ENCODE data around the gene TOM1L2. TPM values are rescaled to one million over a fixed set of nuclear protein-coding genes. Genes with fewer than 3 reads are reported as not detected.
A peak's percentile ranks its signal among the peaks of the same experiment; 100 is the strongest.

TOM1L2 gene
- total RNA-seq, 6 experiments from 2014 or later, result 92.1 to 144 (median 101) TPM

DNA sequence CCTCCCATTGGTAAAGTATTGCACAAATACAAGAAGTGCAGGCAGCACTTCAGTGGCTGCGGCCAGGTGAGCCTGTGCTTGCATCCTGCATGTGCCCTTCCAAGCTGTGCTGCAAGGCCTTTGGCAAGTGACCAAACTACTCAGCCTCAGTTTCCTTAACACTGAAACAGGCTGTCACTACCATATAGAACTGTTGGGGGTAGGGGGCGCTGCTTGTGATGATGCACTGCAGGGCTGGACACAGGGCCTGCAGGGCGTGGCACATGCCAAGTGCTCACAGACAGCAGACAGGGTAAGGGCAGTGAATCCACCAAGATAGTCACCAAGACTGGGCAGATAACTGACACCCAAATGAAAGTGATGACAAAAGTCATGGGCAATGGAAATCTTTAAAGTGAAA is 69.8 kb downstream of the TOM1L2 start:
- Mint-ChIP-seq H3K4me3 (no peak overlapping the region), H3K9me3 (no peaks in the 10 kb centered on the region), H3K27ac (peak overlapping the region; percentile 43; the same call in 1 of the 2 replicates), H3K4me1 (ENCODE audit: low read depth) (peaks cover 61% of the 10 kb centered on the region), H3K27me3 (ENCODE audit: insufficient read depth) (peaks cover 2% of the 10 kb centered on the region; the same call in 1 of the 2 replicates), H3K36me3 (ENCODE audit: low read depth) (peaks cover 31% of the 10 kb centered on the region)
- TF ChIP-seq, protein P1, sequence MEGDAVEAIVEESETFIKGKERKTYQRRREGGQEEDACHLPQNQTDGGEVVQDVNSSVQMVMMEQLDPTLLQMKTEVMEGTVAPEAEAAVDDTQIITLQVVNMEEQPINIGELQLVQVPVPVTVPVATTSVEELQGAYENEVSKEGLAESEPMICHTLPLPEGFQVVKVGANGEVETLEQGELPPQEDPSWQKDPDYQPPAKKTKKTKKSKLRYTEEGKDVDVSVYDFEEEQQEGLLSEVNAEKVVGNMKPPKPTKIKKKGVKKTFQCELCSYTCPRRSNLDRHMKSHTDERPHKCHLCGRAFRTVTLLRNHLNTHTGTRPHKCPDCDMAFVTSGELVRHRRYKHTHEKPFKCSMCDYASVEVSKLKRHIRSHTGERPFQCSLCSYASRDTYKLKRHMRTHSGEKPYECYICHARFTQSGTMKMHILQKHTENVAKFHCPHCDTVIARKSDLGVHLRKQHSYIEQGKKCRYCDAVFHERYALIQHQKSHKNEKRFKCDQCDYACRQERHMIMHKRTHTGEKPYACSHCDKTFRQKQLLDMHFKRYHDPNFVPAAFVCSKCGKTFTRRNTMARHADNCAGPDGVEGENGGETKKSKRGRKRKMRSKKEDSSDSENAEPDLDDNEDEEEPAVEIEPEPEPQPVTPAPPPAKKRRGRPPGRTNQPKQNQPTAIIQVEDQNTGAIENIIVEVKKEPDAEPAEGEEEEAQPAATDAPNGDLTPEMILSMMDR (IDR thresholded peaks at IDR 0.05), result peak; percentile 45
- DNase-seq, result no peak

- Mint-ChIP-seq H3K36me3 (ENCODE audit: low read depth) (peaks cover 17% of the 10 kb centered on the region), H3K9me3 (no peaks in the 10 kb centered on the region), H3K27me3 (ENCODE audit: insufficient read depth) (peaks cover 2% of the 10 kb centered on the region; the same call in 1 of the 2 replicates), H3K4me1 (ENCODE audit: low read depth) (peaks cover 46% of the 10 kb centered on the region), H3K4me3 (peak overlapping the region; percentile 53), H3K27ac (peak overlapping the region; percentile 86)
- peak; percentile 95 for DNase-seq
- TF ChIP-seq, protein P1 (IDR thresholded peaks at IDR 0.05), result no peak
Observed at GRCh38 chr17:17900615-17901520, 71.3 kb downstream of the TOM1L2 start.

GRCh38 chr17:17899486-17899885 is 72.7 kb downstream of the TOM1L2 start:
- H3K27ac Mint-ChIP-seq, result 0 out of 2 replicates have a peak overlapping the region, but pooled peaks have one; percentile 24
- H3K36me3 Mint-ChIP-seq (ENCODE audit: low read depth), result 0 out of 2 replicates have a peak, but pooled peaks cover 8% of the 10 kb centered on the region
- peaks cover 2% of the 10 kb centered on the region; the same call in 1 of the 2 replicates for H3K27me3 Mint-ChIP-seq (ENCODE audit: insufficient read depth)
- H3K4me3 Mint-ChIP-seq, result no peak overlapping the region
- TF ChIP-seq, protein P1 (IDR thresholded peaks at IDR 0.05), result no peak
- no peaks in the 10 kb centered on the region for H3K9me3 Mint-ChIP-seq
- no peak for DNase-seq
- peaks cover 43% of the 10 kb centered on the region for H3K4me1 Mint-ChIP-seq (ENCODE audit: low read depth)

DNA sequence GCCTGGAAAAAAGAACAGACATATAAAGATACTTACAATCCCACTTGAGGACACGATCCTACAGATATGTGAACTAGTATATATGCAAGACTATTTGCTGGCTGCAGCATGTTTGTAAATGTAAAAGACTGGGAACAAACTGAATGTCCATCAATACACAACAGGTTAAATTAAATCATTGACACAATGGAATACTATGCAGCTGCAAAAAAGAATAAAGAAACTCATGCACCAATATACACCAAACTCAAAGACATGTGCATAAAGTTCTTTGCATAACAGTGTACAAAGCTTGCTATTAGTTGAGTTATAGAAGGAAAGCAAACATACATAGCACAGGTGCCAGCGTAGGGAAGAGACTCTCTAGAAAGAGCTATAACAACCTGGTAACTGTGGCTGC is 73.5 kb downstream of the TOM1L2 start:
- Mint-ChIP-seq H3K27ac (no peak overlapping the region), H3K36me3 (ENCODE audit: low read depth) (0 out of 2 replicates have a peak, but pooled peaks cover 14% of the 10 kb centered on the region), H3K4me1 (ENCODE audit: low read depth) (peaks cover 43% of the 10 kb centered on the region), H3K4me3 (no peak overlapping the region), H3K9me3 (no peaks in the 10 kb centered on the region), H3K27me3 (ENCODE audit: insufficient read depth) (peaks cover 2% of the 10 kb centered on the region; the same call in 1 of the 2 replicates)
- TF ChIP-seq, protein P1 (IDR thresholded peaks at IDR 0.05), result no peak
- no peak for DNase-seq

GRCh38 chr17:17897442-17897841 is 74.8 kb downstream of the TOM1L2 start:
- peaks cover 35% of the 10 kb centered on the region for H3K4me1 Mint-ChIP-seq (ENCODE audit: low read depth)
- H3K4me3 Mint-ChIP-seq, result no peak overlapping the region
- no peak overlapping the region for H3K27ac Mint-ChIP-seq
- H3K27me3 Mint-ChIP-seq (ENCODE audit: insufficient read depth), result peaks cover under 1% of the 10 kb centered on the region; the same call in 1 of the 2 replicates
- TF ChIP-seq, protein P1 (IDR thresholded peaks at IDR 0.05), result no peak
- DNase-seq, result no peak
- no peaks in the 10 kb centered on the region for H3K9me3 Mint-ChIP-seq
- H3K36me3 Mint-ChIP-seq (ENCODE audit: low read depth), result peaks cover 20% of the 10 kb centered on the region
